ENCODE results near the gene CXADR.

CXADR gene

DNA sequence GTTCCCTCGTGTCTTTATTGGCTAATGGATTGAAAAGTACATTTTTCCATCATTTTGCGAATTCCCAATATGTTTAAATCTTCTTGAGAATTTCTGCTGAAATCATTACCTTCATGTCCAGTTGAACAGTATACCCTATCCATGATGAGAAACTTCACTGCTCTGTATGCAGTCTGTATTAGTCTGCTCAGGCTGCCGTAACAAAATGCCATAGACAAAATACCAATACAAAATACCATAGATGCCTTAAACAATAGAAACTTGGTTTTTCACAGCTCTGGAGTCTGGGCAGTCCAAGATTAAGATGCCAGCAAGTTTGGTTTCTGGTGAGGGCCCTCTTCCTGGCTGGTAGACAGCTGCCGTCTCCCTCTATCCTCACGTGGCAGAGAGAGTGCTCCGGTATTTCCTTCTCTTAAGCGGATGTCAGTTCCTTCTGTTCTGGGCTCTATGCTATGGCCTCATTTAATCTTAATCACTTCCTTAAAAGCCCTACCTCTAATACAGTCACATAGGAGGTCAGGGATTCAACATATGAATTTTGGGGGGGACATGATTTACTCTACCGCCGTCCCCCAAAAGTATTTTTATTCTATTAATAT, 27.0 kb downstream of the CXADR start:
- TF ChIP-seq, protein P1, sequence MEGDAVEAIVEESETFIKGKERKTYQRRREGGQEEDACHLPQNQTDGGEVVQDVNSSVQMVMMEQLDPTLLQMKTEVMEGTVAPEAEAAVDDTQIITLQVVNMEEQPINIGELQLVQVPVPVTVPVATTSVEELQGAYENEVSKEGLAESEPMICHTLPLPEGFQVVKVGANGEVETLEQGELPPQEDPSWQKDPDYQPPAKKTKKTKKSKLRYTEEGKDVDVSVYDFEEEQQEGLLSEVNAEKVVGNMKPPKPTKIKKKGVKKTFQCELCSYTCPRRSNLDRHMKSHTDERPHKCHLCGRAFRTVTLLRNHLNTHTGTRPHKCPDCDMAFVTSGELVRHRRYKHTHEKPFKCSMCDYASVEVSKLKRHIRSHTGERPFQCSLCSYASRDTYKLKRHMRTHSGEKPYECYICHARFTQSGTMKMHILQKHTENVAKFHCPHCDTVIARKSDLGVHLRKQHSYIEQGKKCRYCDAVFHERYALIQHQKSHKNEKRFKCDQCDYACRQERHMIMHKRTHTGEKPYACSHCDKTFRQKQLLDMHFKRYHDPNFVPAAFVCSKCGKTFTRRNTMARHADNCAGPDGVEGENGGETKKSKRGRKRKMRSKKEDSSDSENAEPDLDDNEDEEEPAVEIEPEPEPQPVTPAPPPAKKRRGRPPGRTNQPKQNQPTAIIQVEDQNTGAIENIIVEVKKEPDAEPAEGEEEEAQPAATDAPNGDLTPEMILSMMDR (conservative IDR thresholded peaks at IDR 0.05; ENCODE audit: control insufficient read depth, insufficient read depth, low read depth, low read length): no peak
- H3K4me3 ChIP-seq (ENCODE audit: control insufficient read depth, low read depth, low read length): no peak overlapping the region
- DNase-seq (ENCODE audit: low read depth): no peak

DNA sequence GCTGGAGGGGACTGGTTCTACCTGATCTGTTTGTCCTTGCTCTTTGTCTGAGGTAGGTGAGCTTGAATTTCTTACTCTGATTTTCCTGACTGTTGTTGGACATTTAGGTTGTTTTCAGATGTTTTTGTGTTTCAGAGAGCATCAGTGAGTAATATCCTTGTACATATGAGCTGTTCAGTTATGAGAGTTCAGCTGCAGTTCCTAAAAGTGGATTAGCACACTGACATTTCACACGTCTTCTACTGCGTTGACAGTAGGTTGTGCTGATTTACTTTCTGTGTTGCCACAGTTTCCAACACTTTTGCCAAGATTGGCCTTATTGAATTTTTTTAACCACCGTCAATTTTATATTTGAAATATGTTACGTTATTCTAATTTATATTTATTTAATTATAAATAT, 27.7 kb downstream of the CXADR start:
- no peak for DNase-seq (ENCODE audit: low read depth)
- H3K4me3 ChIP-seq (ENCODE audit: control insufficient read depth, low read depth, low read length): no peak overlapping the region
- TF ChIP-seq, protein P1 (conservative IDR thresholded peaks at IDR 0.05; ENCODE audit: control insufficient read depth, insufficient read depth, low read depth, low read length): no peak

DNA sequence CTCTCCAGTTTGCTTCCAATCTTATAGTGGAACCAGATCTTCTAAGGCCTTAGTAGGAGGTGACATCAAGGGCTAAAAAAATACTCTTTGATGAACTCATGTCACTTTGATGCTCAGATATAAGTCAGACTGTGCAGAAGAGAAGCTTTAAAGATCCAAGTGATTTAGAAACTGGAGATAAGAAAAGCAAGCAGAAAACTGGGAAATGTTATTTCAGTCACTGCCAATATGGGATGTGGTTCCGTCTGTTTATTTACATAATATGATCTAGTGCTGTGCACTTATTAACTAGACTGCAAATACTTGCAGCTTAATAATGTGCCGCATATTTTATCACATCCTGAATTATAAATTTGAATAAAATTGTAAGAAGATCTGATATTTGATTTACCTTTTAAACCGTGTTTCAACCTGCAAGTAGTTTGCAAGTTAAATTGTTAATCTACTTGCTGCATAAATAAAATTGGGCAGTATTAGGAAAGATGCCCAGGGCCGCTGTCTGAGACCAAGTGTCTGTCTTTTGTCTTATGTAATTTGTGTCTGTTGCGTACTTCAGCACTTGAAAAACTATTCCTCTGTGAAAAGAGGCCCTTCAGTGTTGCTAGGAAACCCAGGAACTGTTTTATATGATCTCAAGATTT, 29.6 kb downstream of the CXADR start:
- TF ChIP-seq, protein P1 (conservative IDR thresholded peaks at IDR 0.05; ENCODE audit: control insufficient read depth, insufficient read depth, low read depth, low read length): no peak
- no peak overlapping the region for H3K4me3 ChIP-seq (ENCODE audit: control insufficient read depth, low read depth, low read length)
- no peak for DNase-seq (ENCODE audit: low read depth)

DNA sequence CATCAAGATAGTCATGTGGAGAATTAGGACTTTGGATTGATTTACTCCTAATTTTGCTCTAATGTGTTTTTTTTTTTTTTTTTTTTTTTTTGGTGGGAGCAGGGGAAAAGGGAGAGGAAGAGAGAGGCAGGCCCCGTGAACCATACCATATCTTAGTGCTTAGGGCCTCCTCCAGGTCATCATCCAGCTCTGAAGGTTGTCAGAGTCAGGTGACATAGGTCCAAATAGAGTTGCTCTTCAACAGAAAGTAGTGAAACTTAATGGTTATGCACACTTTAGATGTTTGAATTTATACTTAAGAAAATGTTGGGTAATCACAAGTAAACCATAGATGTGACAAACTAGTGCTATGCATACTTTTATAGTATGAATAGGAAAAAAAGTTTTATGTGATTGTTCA, 32.2 kb downstream of the CXADR start:
- TF ChIP-seq, protein P1 (conservative IDR thresholded peaks at IDR 0.05; ENCODE audit: control insufficient read depth, insufficient read depth, low read depth, low read length): no peak
- H3K4me3 ChIP-seq (ENCODE audit: control insufficient read depth, low read depth, low read length): no peak overlapping the region
- no peak for DNase-seq (ENCODE audit: low read depth)

DNA sequence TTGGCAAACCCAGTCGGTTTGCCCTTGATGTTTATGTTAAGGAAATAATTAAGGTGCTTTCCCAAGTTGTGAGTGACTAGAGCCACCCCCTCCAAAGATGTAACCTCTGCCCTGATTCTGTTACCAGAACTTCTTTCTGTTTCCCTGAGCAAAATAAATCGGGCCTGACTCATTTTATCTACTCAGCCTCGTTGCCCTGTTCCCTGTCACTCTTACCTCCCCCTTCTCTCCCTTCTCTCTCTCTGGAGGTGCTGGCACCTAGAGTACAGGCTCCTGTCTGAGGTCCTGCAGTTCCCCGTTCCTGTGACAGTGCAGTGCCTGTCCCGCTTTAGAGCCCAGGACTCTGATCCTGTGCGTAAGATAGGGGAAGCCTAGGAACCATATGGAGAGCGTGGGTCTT, 35.4 kb downstream of the CXADR start:
- DNase-seq (ENCODE audit: low read depth): peak; percentile 45
- no peak overlapping the region for H3K4me3 ChIP-seq (ENCODE audit: control insufficient read depth, low read depth, low read length)
- TF ChIP-seq, protein P1 (conservative IDR thresholded peaks at IDR 0.05; ENCODE audit: control insufficient read depth, insufficient read depth, low read depth, low read length): no peak

DNA sequence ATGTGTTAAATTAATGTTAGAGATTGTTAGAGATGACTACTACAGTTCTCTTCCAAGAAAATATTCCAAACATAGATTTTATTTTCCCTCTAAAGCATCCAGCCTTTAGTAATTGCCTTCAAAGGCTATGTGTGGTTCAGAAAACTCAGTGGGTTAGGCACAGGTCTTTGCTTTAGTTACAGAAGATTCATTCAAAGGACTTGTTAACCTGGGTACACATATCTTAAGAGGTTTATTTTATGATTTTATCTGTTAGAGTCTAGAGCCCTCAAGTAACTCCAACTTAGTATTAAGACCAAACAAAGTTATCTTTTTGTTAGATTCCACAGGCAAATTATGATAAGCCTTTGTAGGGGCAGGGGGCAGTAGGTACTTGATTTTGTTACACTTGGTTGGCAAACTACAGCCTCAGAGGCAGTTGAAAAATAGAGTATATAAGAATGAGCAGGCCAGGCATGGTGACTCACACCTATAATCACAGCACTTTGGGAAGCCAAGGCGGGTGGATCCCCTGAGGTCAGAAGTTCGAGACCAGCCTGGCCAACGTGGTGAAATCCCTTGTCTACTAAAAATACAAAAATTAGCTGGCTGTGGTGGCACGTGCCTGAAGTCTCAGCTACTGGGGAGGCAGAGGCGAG, 37.9 kb downstream of the CXADR start:
- DNase-seq (ENCODE audit: low read depth): peak; percentile 16
- H3K4me3 ChIP-seq (ENCODE audit: control insufficient read depth, low read depth, low read length): no peak overlapping the region

More for the DNA sequence above, 37.9 kb downstream of the CXADR start:
- TF ChIP-seq, protein P1 (conservative IDR thresholded peaks at IDR 0.05; ENCODE audit: control insufficient read depth, insufficient read depth, low read depth, low read length): no peak

All from fibroblast of mammary gland (primary cell).